ENCODE results near the gene LRRC32.

- no peak for TF ChIP-seq CTCF (conservative IDR thresholded peaks at IDR 0.05; ENCODE audit: low read length)
- TF ChIP-seq EZH2phosphoT487 (IDR thresholded peaks at IDR 0.05; ENCODE audit: borderline replicate concordance): no peak
Observed at GRCh38 chr11:76700177-76701100, 29.9 kb upstream of the LRRC32 start.
